MCF 10A (cell line): Measurements from ENCODE around the gene GALNT14. TPM values are rescaled to one million over a fixed set of nuclear protein-coding genes. Genes with fewer than 3 reads are reported as not detected.

Source experiments
- BruUV-seq: library from RNA; stranded (reverse); fragments of 400-500 nt; replicated peaks from 2 replicates; lab custom pipeline; 2021; lab: Mats Ljungman, UMichigan
- CTCF ChIA-PET: fragments of 300-600 bp; sonication (Branson Sonifier 250); formaldehyde crosslinking; extraction: SDS; loops from one replicate; lab custom pipeline; 2021; ENCODE audit warnings: antibody characterized with exemption, inconsistent platforms; lab: Yijun Ruan, JAX
- POLR2A ChIA-PET: fragments of 300-600, 350-650 bp; sonication (Branson Sonifier 250); formaldehyde crosslinking; extraction: SDS; loops from one replicate; lab custom pipeline; 2020; ENCODE audit warnings: antibody characterized with exemption, inconsistent platforms; lab: Yijun Ruan, JAX
- DNase-seq: peaks from one replicate; pipeline ENCODE4 v3.0.0-alpha.2; 2018; ENCODE audit not compliant: unreplicated experiment
- H3K27ac Mint-ChIP-seq: one replicate; pipeline ENCODE4 v1.8.0; 2022; ENCODE audit warnings: mild to moderate bottlenecking, low read depth, mixed read lengths; ENCODE audit not compliant: unreplicated experiment
- H3K27me3 Mint-ChIP-seq: one replicate; pipeline ENCODE4 v1.8.0; 2022; ENCODE audit warnings: mixed read lengths; ENCODE audit not compliant: insufficient read depth, unreplicated experiment
- H3K36me3 Mint-ChIP-seq: one replicate; pipeline ENCODE4 v1.8.0; 2022; ENCODE audit warnings: mild to moderate bottlenecking, moderate library complexity, mixed read lengths; ENCODE audit not compliant: insufficient read depth, unreplicated experiment
- H3K4me1 Mint-ChIP-seq: one replicate; pipeline ENCODE4 v1.8.0; 2022; ENCODE audit warnings: mixed read lengths; ENCODE audit not compliant: insufficient read depth, unreplicated experiment
- H3K4me3 Mint-ChIP-seq: one replicate; pipeline ENCODE4 v1.8.0; 2022; ENCODE audit warnings: mild to moderate bottlenecking, moderate library complexity, mixed read lengths; ENCODE audit not compliant: unreplicated experiment
- H3K9me3 Mint-ChIP-seq: one replicate; pipeline ENCODE4 v1.8.0; 2022; ENCODE audit warnings: mixed read lengths; ENCODE audit not compliant: unreplicated experiment
- CTCF ChIP-seq: fragments of 200-600 bp; IDR thresholded peaks from one replicate; pipeline ENCODE4 v1.8.0; 2022; ENCODE audit warnings: antibody characterized with exemption, mild to moderate bottlenecking; ENCODE audit not compliant: unreplicated experiment
- intact Hi-C: fragments of 100-400 bp; cut with micrococcal nuclease; formaldehyde crosslinking; loops from 2 replicates; pipeline ENCODE4 v1.14.1; 2022
- total RNA-seq: library from RNA; stranded (reverse); gene quantifications from 2 replicates; pipeline ENCODE4 v1.2.3, GENCODE V29; 2022

Gene GALNT14
- total RNA-seq, 1 experiment from 2014 or later: 4.6 TPM

- CTCF ChIA-PET: no interaction called here
- H3K27ac Mint-ChIP-seq: no peak overlapping the region
- intact Hi-C loops: no loop called here
- POLR2A ChIA-PET: no interaction called here
- no peak for TF ChIP-seq CTCF
- no peaks in the 10 kb centered on the region for H3K36me3 Mint-ChIP-seq
- no peak for DNase-seq
- H3K27me3 Mint-ChIP-seq: no peaks in the 10 kb centered on the region
- no peak overlapping the region for H3K4me3 Mint-ChIP-seq
- BruUV-seq: no TSS peak
- H3K9me3 Mint-ChIP-seq: no peaks in the 10 kb centered on the region
- peaks cover 8% of the 10 kb centered on the region for H3K4me1 Mint-ChIP-seq
These were observed 163.7 kb downstream of the GALNT14 start for GRCh38 chr2:30974554-30974953.

GRCh38 chr2:30974092-30974491, 164.1 kb downstream of the GALNT14 start:
- no peak for DNase-seq
- Mint-ChIP-seq H3K4me3 (no peak overlapping the region), H3K27ac (no peak overlapping the region), H3K4me1 (peaks cover 3% of the 10 kb centered on the region), H3K27me3 (peaks cover 4% of the 10 kb centered on the region), H3K9me3 (no peaks in the 10 kb centered on the region), H3K36me3 (no peaks in the 10 kb centered on the region)
- ChIA-PET CTCF (no interaction called here), POLR2A (no interaction called here)
- BruUV-seq: no TSS peak
- intact Hi-C loops: no loop called here
- TF ChIP-seq CTCF: no peak

- POLR2A ChIA-PET: no interaction called here
- no peak for TF ChIP-seq CTCF
- Mint-ChIP-seq H3K27me3 (peaks cover 10% of the 10 kb centered on the region), H3K4me3 (no peak overlapping the region), H3K27ac (no peak overlapping the region), H3K4me1 (no peaks in the 10 kb centered on the region), H3K36me3 (no peaks in the 10 kb centered on the region), H3K9me3 (no peaks in the 10 kb centered on the region)
- intact Hi-C loops: no loop called here
- no TSS peak for BruUV-seq
- CTCF ChIA-PET: no interaction called here
- no peak for DNase-seq
These were observed 166.8 kb downstream of the GALNT14 start for GRCh38 chr2:30971231-30972025.

GRCh38 chr2:30968660-30969397, 169.4 kb downstream of the GALNT14 start:
- Mint-ChIP-seq H3K27ac (peak overlapping the region; percentile 40), H3K27me3 (peaks cover 10% of the 10 kb centered on the region), H3K36me3 (no peaks in the 10 kb centered on the region), H3K9me3 (no peaks in the 10 kb centered on the region), H3K4me1 (no peaks in the 10 kb centered on the region), H3K4me3 (no peak overlapping the region)
- no peak for TF ChIP-seq CTCF
- no peak for DNase-seq
- intact Hi-C loops: no loop called here
- CTCF ChIA-PET: interaction anchor here (0.6 to 0.9 kb wide), 2 partner anchors 385 to 1261 kb away, joined by 3 read pairs; no protein-coding TSS in a partner anchor
- no TSS peak for BruUV-seq
- POLR2A ChIA-PET: no interaction called here
